GM19395 (cell line): Measurements from ENCODE around the gene HPSE2.

Experiments used
- ATAC-seq: cut with Tn5 transposase; IDR thresholded peaks from one replicate; pipeline ENCODE4 v1.9.1; 2021; ENCODE audit warnings: mild to moderate bottlenecking, moderate library complexity; ENCODE audit not compliant: unreplicated experiment

The HPSE2 gene

GRCh38 chr10:98855403-98856189 lies 380.1 kb downstream of the HPSE2 start:
- no peak for ATAC-seq

GRCh38 chr10:98852686-98853085 lies 383.0 kb downstream of the HPSE2 start:
- no peak for ATAC-seq

- no peak for ATAC-seq
Observed at GRCh38 chr10:98848361-98848760, 387.3 kb downstream of the HPSE2 start.

- ATAC-seq, result no peak
Observed at GRCh38 chr10:98846787-98847186, 388.9 kb downstream of the HPSE2 start.

GRCh38 chr10:98833542-98833941 lies 402.1 kb downstream of the HPSE2 start:
- no peak for ATAC-seq

GRCh38 chr10:98832738-98833137 lies 402.9 kb downstream of the HPSE2 start:
- ATAC-seq, result no peak

- no peak for ATAC-seq
Observed at GRCh38 chr10:98832196-98832595, 403.5 kb downstream of the HPSE2 start.

- no peak for ATAC-seq
Observed at GRCh38 chr10:98831391-98831790, 404.3 kb downstream of the HPSE2 start.

GRCh38 chr10:98825741-98826140 lies 409.9 kb downstream of the HPSE2 start:
- no peak for ATAC-seq

GRCh38 chr10:98817396-98817795 lies 418.3 kb downstream of the HPSE2 start:
- ATAC-seq, result no peak

GRCh38 chr10:98815039-98815885 lies 420.4 kb downstream of the HPSE2 start:
- ATAC-seq, result no peak

- no peak for ATAC-seq
Observed at GRCh38 chr10:98814470-98814869, 421.2 kb downstream of the HPSE2 start.

- ATAC-seq, result no peak
Observed at GRCh38 chr10:98808282-98808892, 427.3 kb downstream of the HPSE2 start.

- ATAC-seq, result no peak
Observed at GRCh38 chr10:98800263-98800662, 435.4 kb downstream of the HPSE2 start.

GRCh38 chr10:98795467-98795866 lies 440.2 kb downstream of the HPSE2 start:
- no peak for ATAC-seq

GRCh38 chr10:98790817-98791216 lies 444.8 kb downstream of the HPSE2 start:
- no peak for ATAC-seq

GRCh38 chr10:98778277-98778759 lies 457.3 kb downstream of the HPSE2 start:
- no peak for ATAC-seq

GRCh38 chr10:98758463-98758862 lies 477.2 kb downstream of the HPSE2 start:
- no peak for ATAC-seq

GRCh38 chr10:98748298-98748697 lies 487.4 kb downstream of the HPSE2 start:
- no peak for ATAC-seq

GRCh38 chr10:98745645-98746044 lies 490.0 kb downstream of the HPSE2 start:
- no peak for ATAC-seq

GRCh38 chr10:98720551-98720950 lies 515.1 kb downstream of the HPSE2 start:
- ATAC-seq, result no peak
